Measurements from ENCODE around the gene SCP2.

DNA sequence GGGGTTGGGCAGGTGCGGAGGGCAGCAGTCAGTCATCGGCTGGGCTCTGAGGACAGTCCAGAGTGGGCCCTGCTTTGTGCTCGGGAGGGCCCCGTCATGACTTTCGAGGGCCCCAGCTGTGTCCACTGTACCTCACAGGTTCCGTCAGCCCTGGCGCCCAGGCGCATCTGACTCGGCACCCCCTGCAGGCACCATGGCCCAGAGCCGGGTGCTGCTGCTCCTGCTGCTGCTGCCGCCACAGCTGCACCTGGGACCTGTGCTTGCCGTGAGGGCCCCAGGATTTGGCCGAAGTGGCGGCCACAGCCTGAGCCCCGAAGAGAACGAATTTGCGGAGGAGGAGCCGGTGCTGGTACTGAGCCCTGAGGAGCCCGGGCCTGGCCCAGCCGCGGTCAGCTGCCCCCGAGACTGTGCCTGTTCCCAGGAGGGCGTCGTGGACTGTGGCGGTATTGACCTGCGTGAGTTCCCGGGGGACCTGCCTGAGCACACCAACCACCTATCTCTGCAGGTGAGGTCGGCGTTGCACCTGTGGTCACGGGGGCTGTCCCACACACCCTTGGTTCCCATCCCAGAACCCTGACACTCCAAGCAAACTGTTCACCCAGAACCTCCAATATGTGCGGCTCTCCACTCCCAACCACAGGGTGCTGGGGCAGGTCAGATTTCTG lies 142.7 kb downstream of the SCP2 start:
- TF ChIP-seq, protein P1, sequence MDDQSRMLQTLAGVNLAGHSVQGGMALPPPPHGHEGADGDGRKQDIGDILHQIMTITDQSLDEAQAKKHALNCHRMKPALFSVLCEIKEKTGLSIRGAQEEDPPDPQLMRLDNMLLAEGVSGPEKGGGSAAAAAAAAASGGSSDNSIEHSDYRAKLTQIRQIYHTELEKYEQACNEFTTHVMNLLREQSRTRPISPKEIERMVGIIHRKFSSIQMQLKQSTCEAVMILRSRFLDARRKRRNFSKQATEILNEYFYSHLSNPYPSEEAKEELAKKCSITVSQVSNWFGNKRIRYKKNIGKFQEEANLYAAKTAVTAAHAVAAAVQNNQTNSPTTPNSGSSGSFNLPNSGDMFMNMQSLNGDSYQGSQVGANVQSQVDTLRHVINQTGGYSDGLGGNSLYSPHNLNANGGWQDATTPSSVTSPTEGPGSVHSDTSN (IDR thresholded peaks at IDR 0.05), result no peak
- TF ChIP-seq, protein P2, sequence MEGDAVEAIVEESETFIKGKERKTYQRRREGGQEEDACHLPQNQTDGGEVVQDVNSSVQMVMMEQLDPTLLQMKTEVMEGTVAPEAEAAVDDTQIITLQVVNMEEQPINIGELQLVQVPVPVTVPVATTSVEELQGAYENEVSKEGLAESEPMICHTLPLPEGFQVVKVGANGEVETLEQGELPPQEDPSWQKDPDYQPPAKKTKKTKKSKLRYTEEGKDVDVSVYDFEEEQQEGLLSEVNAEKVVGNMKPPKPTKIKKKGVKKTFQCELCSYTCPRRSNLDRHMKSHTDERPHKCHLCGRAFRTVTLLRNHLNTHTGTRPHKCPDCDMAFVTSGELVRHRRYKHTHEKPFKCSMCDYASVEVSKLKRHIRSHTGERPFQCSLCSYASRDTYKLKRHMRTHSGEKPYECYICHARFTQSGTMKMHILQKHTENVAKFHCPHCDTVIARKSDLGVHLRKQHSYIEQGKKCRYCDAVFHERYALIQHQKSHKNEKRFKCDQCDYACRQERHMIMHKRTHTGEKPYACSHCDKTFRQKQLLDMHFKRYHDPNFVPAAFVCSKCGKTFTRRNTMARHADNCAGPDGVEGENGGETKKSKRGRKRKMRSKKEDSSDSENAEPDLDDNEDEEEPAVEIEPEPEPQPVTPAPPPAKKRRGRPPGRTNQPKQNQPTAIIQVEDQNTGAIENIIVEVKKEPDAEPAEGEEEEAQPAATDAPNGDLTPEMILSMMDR (IDR thresholded peaks at IDR 0.05), result no peak
- TF ChIP-seq NFIC (IDR thresholded peaks at IDR 0.05; ENCODE audit: borderline replicate concordance), result no peak
- no peak for TF ChIP-seq SIN3A (IDR thresholded peaks at IDR 0.05; ENCODE audit: borderline replicate concordance, low read depth, low read length)

Data from SK-N-SH (cell line).